Neural progenitor cell (in vitro differentiated cells): Measurements from ENCODE around the gene PPP5C. TPM values are rescaled to one million over a fixed set of nuclear protein-coding genes. Genes with fewer than 3 reads are reported as not detected.
A peak's percentile ranks its signal among the peaks of the same experiment; 100 is the strongest.

Experiments used
- DNase-seq: peaks from one replicate; pipeline ENCODE4 v3.0.0-alpha.2; 2016; ENCODE audit warnings: low spot score
- H2AFZ ChIP-seq: fragments of 200-600 bp; sonication (generic); replicated peaks from 2 replicates; pipeline ENCODE4 v1.6.1; 2016; ENCODE audit warnings: antibody characterized with exemption
- H3F3A ChIP-seq: fragments of 200-600 bp; sonication (generic); 2 replicates; pipeline ENCODE4 v1.6.1; 2016; ENCODE audit warnings: antibody characterized with exemption, low read depth
- H3K27ac ChIP-seq: fragments of 200-600 bp; sonication (generic); 2 replicates; pipeline ENCODE4 v1.5.1; 2016; ENCODE audit warnings: mild to moderate bottlenecking
- H3K27me3 ChIP-seq: fragments of 200-600 bp; sonication (generic); 2 replicates; pipeline ENCODE4 v1.6.1; 2016; ENCODE audit warnings: mild to moderate bottlenecking, moderate library complexity
- H3K36me3 ChIP-seq: fragments of 200-600 bp; sonication (generic); 2 replicates; pipeline ENCODE4 v1.5.1; 2016
- H3K4me1 ChIP-seq: fragments of 200-600 bp; sonication (generic); 2 replicates; pipeline ENCODE4 v1.6.1; 2016; ENCODE audit warnings: mixed run types
- H3K4me2 ChIP-seq: fragments of 200-600 bp; sonication (generic); 2 replicates; pipeline ENCODE4 v1.6.1; 2016
- H3K4me3 ChIP-seq: fragments of 200-600 bp; sonication (generic); 2 replicates; pipeline ENCODE4 v1.5.1; 2016
- H3K79me2 ChIP-seq: fragments of 200-600 bp; sonication (generic); 2 replicates; pipeline ENCODE4 v1.6.1; 2016; ENCODE audit warnings: low read depth
- H3K9ac ChIP-seq: fragments of 200-600 bp; sonication (generic); 2 replicates; pipeline ENCODE4 v1.6.1; 2016
- H3K9me3 ChIP-seq: fragments of 200-600 bp; sonication (generic); 2 replicates; pipeline ENCODE4 v1.5.1; 2016; ENCODE audit warnings: low read depth
- H4K20me1 ChIP-seq: fragments of 200-600 bp; sonication (generic); 2 replicates; pipeline ENCODE4 v1.6.1; 2016; ENCODE audit warnings: low read depth
- H3K27ac Mint-ChIP-seq: 3 replicates; pipeline ENCODE4 v1.8.0; 2021; ENCODE audit warnings: mixed read lengths
- H3K27me3 Mint-ChIP-seq: 2 replicates; pipeline ENCODE4 v1.8.0; 2022; ENCODE audit warnings: low read depth, mild to moderate bottlenecking, inconsistent platforms, moderate library complexity, mixed read lengths; ENCODE audit not compliant: insufficient read depth
- H3K36me3 Mint-ChIP-seq: 3 replicates; pipeline ENCODE4 v1.8.0; 2021; ENCODE audit warnings: mixed read lengths
- H3K4me1 Mint-ChIP-seq: 3 replicates; pipeline ENCODE4 v1.8.0; 2021; ENCODE audit warnings: mixed read lengths
- H3K4me3 Mint-ChIP-seq: 3 replicates; pipeline ENCODE4 v1.8.0; 2021; ENCODE audit warnings: mild to moderate bottlenecking, moderate library complexity, mixed read lengths
- H3K9me3 Mint-ChIP-seq: 3 replicates; pipeline ENCODE4 v1.8.0; 2020; ENCODE audit warnings: mixed read lengths
- CTCF ChIP-seq: fragments of 200-600 bp; sonication (generic); IDR thresholded peaks from 2 replicates; pipeline ENCODE4 v1.5.1; 2017; ENCODE audit warnings: antibody characterized with exemption, mild to moderate bottlenecking
- EZH2 ChIP-seq: fragments of 200-600 bp; sonication (generic); IDR thresholded peaks from 2 replicates; pipeline ENCODE4 v1.6.1; 2017; ENCODE audit warnings: antibody characterized with exemption, mild to moderate bottlenecking, moderate library complexity
- EZH2phosphoT487 ChIP-seq: fragments of 200-600 bp; sonication (generic); IDR thresholded peaks from 2 replicates; pipeline ENCODE4 v1.6.1; 2017; ENCODE audit warnings: antibody characterized with exemption
- total RNA-seq: library from RNA; depleted of rRNA; stranded (reverse); fragments of >200 nt; gene quantifications from 2 replicates; pipeline ENCODE4 v1.2.3, GENCODE V29; 2015; ENCODE audit warnings: low replicate concordance

Gene PPP5C
- total RNA-seq, 1 donor from 2014 or later: 63.5 TPM

- H4K20me1 ChIP-seq: no peaks in the 10 kb centered on the region
- TF ChIP-seq EZH2phosphoT487 (no peak), CTCF (no peak), EZH2 (no peak)
- H3K36me3 Mint-ChIP-seq: no peaks in the 10 kb centered on the region
- H3K4me3 Mint-ChIP-seq: peak overlapping the region; percentile 81
- H3K27ac ChIP-seq: no peak overlapping the region
- no peaks in the 10 kb centered on the region for H3K9me3 Mint-ChIP-seq
- peak overlapping the region; percentile 89 for H3K27ac Mint-ChIP-seq
- H3K4me2 ChIP-seq: peak overlapping the region; percentile 94
- H3K9ac ChIP-seq: no peak overlapping the region
- no peaks in the 10 kb centered on the region for H3K36me3 ChIP-seq
- peak overlapping the region; percentile 97 for H2AFZ ChIP-seq
- H3K4me1 Mint-ChIP-seq: peaks cover 54% of the 10 kb centered on the region
- no peaks in the 10 kb centered on the region for H3K9me3 ChIP-seq
- H3F3A ChIP-seq: peaks cover 23% of the 10 kb centered on the region
- peaks cover 13% of the 10 kb centered on the region for H3K27me3 Mint-ChIP-seq
- H3K4me1 ChIP-seq: peaks cover 7% of the 10 kb centered on the region
- H3K27me3 ChIP-seq: peaks cover 46% of the 10 kb centered on the region
- peak overlapping the region; percentile 67 for H3K4me3 ChIP-seq
- no peaks in the 10 kb centered on the region for H3K79me2 ChIP-seq
- peak; percentile 97 for DNase-seq
Measured at GRCh38 chr19:46426506-46427162, 79.7 kb downstream of the PPP5C start.

DNA sequence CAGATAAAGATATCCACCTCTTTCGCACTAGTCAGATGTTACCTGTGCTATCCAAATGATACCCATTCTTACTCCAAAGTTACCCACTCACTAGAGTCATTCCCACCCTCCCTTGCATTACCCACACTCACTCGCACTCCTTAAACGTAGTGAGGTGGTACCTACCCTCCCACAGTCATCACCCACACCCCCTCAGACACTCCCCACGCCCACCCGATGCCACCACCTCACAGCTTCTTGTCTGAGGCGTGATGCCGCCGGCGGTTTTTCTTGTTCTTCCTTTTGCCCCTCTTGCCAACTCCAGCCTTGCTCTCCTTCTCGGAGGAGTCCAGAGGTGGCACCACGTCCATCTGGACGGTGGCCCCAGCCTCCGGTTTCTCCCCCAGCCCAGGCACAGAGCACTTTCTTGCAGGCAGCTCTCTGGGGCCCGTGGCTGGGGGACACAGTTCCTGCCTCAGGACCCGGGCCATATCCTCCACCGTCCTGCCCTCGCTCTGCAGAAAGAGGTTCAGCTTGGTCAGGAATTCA is 80.7 kb downstream of the PPP5C start:
- Histone ChIP-seq H3K27ac (no peak overlapping the region), H3K4me3 (no peak overlapping the region), H3K9ac (no peak overlapping the region), H3K4me1 (peaks cover 7% of the 10 kb centered on the region), H4K20me1 (no peaks in the 10 kb centered on the region), H3K79me2 (no peaks in the 10 kb centered on the region), H3F3A (peaks cover 23% of the 10 kb centered on the region), H2AFZ (no peak overlapping the region), H3K27me3 (peaks cover 46% of the 10 kb centered on the region), H3K9me3 (no peaks in the 10 kb centered on the region), H3K4me2 (peak overlapping the region; percentile 94), H3K36me3 (no peaks in the 10 kb centered on the region)
- Mint-ChIP-seq H3K4me3 (peak overlapping the region; percentile 81), H3K9me3 (no peaks in the 10 kb centered on the region), H3K27ac (no peak overlapping the region), H3K27me3 (peaks cover 13% of the 10 kb centered on the region), H3K4me1 (peaks cover 57% of the 10 kb centered on the region), H3K36me3 (no peaks in the 10 kb centered on the region)
- no peak for DNase-seq
- TF ChIP-seq CTCF (no peak), EZH2phosphoT487 (no peak), EZH2 (no peak)

- Histone ChIP-seq H3K36me3 (no peaks in the 10 kb centered on the region), H3F3A (peaks cover 23% of the 10 kb centered on the region), H3K9me3 (no peaks in the 10 kb centered on the region), H3K27me3 (peaks cover 46% of the 10 kb centered on the region), H3K4me2 (peak within 1 kb of the TSS; percentile 93), H2AFZ (no peak within 1 kb of the TSS), H3K79me2 (no peaks in the 10 kb centered on the region), H3K9ac (no peak within 1 kb of the TSS), H3K27ac (no peak within 1 kb of the TSS), H4K20me1 (no peaks in the 10 kb centered on the region), H3K4me1 (peaks cover 7% of the 10 kb centered on the region), H3K4me3 (peak within 1 kb of the TSS; percentile 44)
- Mint-ChIP-seq H3K9me3 (peaks cover under 1% of the 10 kb centered on the region), H3K27ac (peak within 1 kb of the TSS; percentile 14), H3K4me3 (peak within 1 kb of the TSS; percentile 81), H3K36me3 (no peaks in the 10 kb centered on the region), H3K27me3 (peaks cover 13% of the 10 kb centered on the region), H3K4me1 (peaks cover 53% of the 10 kb centered on the region)
- peak; percentile 97 for DNase-seq
- TF ChIP-seq EZH2: no peak
- no peak for TF ChIP-seq CTCF
- TF ChIP-seq EZH2phosphoT487: no peak
Measured at GRCh38 chr19:46428239-46429135, 81.6 kb downstream of the PPP5C start, which contains the start of gene PNMA8C. Gene PNMA8C, minus strand, starts transcription at chr19:46428936. Its CDS starts 577 bp downstream, at chr19:46428359.
